Panc1 (cell line): ENCODE measurements around the gene HLA-A. TPM values are rescaled to one million over a fixed set of nuclear protein-coding genes. Genes with fewer than 3 reads are reported as not detected.

Experiments
- ATAC-seq: fragments of 200-7000 bp; cut with Tn5 transposase; 2 replicates; pipeline ENCODE4 v1.9.1; 2020; ENCODE audit warnings: mild to moderate bottlenecking, moderate library complexity
- BruUV-seq: library from RNA; stranded (reverse); fragments of 400-500 nt; replicated peaks from 2 replicates; lab custom pipeline; 2021; lab: Mats Ljungman, UMichigan
- CTCF ChIA-PET: fragments of 300-600 bp; sonication (Branson Sonifier 250); formaldehyde crosslinking; loops from one replicate; lab custom pipeline; 2022; ENCODE audit warnings: antibody characterized with exemption; lab: Charles Lee
- POLR2A ChIA-PET: fragments of 300-600 bp; sonication (Branson Sonifier 250); formaldehyde crosslinking; loops from one replicate; lab custom pipeline; 2022; ENCODE audit warnings: antibody characterized with exemption; lab: Charles Lee
- DNase-seq: peaks from one replicate; pipeline ENCODE4 v3.0.0-alpha.2; 2010; ENCODE audit warnings: low read depth, low spot score
- H3K27ac ChIP-seq: 2 replicates; pipeline ENCODE4 v1.5.1; 2011; ENCODE audit warnings: mild to moderate bottlenecking, low read length, inconsistent platforms
- H3K27me3 ChIP-seq: fragments of 200-500 bp; sonication (Bioruptor generic); 2 replicates; pipeline ENCODE4 v1.6.0; 2014; ENCODE audit warnings: low read length, inconsistent platforms; ENCODE audit not compliant: control insufficient read depth, insufficient read depth
- H3K36me3 ChIP-seq: fragments of 200-500 bp; sonication (Bioruptor generic); 2 replicates; pipeline ENCODE4 v1.5.1; 2014; ENCODE audit warnings: inconsistent platforms, mild to moderate bottlenecking, low read length, moderate library complexity; ENCODE audit not compliant: control insufficient read depth, insufficient read depth
- H3K4me1 ChIP-seq: 2 replicates; pipeline ENCODE4 v1.5.1; 2011; ENCODE audit warnings: inconsistent platforms, mild to moderate bottlenecking, low read length, moderate library complexity; ENCODE audit not compliant: control insufficient read depth, insufficient read depth
- H3K4me3 ChIP-seq, 2 experiments: 2 replicates each; pipeline ENCODE4 v1.5.1; 2011 to 2012; ENCODE audit warnings: low read depth in 2 of 2, low read length in 2 of 2, mild to moderate bottlenecking in 2 of 2, inconsistent platforms in 1 of 2, moderate library complexity in 1 of 2
- H3K9me3 ChIP-seq: fragments of 200-500 bp; sonication (Bioruptor generic); 2 replicates; pipeline ENCODE4 v1.5.1; 2014; ENCODE audit warnings: low read depth, mild to moderate bottlenecking, inconsistent platforms, low read length, moderate library complexity; ENCODE audit not compliant: control insufficient read depth, insufficient read depth
- CTCF ChIP-seq: fragments of 450-650 bp; IDR thresholded peaks from 2 replicates; pipeline ENCODE4 v1.5.1; 2017; ENCODE audit warnings: mild to moderate bottlenecking
- REST ChIP-seq, 2 experiments: IDR thresholded peaks; 2 replicates each; pipeline ENCODE4 v1.6.1; 2011 to 2012; ENCODE audit warnings: low read depth in 2 of 2, control low read depth in 1 of 2, low read length in 1 of 2, mild to moderate bottlenecking in 1 of 2, moderate library complexity in 1 of 2; ENCODE audit not compliant: insufficient read depth in 1 of 2
- SIN3A ChIP-seq: IDR thresholded peaks from 2 replicates; pipeline ENCODE4 v1.6.1; 2012; ENCODE audit warnings: low read depth, mild to moderate bottlenecking, low read length, moderate library complexity, borderline replicate concordance; ENCODE audit not compliant: insufficient read depth
- TCF7L2 ChIP-seq: IDR thresholded peaks from 2 replicates; pipeline ENCODE4 v1.6.1; 2011; ENCODE audit warnings: mild to moderate bottlenecking, low read depth, low read length, inconsistent platforms
- in situ Hi-C: cut with HindIII; loops from 2 replicates; pipeline ENCODE4 v1.10.0; 2016; ENCODE audit warnings: low sequenced_read_pairs, low pct_unique_long_range_greater_than_20kb
- intact Hi-C: fragments of 100-400 bp; cut with micrococcal nuclease; formaldehyde crosslinking; loops from one replicate; pipeline ENCODE4 v1.10.0; 2022; ENCODE audit not compliant: unreplicated experiment
- total RNA-seq: library from RNA; stranded (reverse); gene quantifications from one replicate; pipeline ENCODE4 v1.2.1, GENCODE V29; 2021; ENCODE audit not compliant: unreplicated experiment

The HLA-A gene
- total RNA-seq, 1 experiment from 2014 or later, result 397 TPM

- in situ Hi-C loops, result no loop called here
- ChIA-PET CTCF (no interaction called here), POLR2A (no interaction called here)
- DNase-seq (no peak), ATAC-seq (no peak)
- no TSS peak for BruUV-seq
- Histone ChIP-seq H3K36me3 (no peaks in the 10 kb centered on the region), H3K4me1 (no peaks in the 10 kb centered on the region), H3K9me3 (no peaks in the 10 kb centered on the region), H3K27ac (no peak overlapping the region), H3K27me3 (no peaks in the 10 kb centered on the region), H3K4me3 (no peak overlapping the region)
- intact Hi-C loops, result no loop called here
- no peak for TF ChIP-seq CTCF
- TF ChIP-seq SIN3A, result no peak
- no peak for TF ChIP-seq TCF7L2
- no peak for TF ChIP-seq REST (IDR thresholded peaks at IDR 0.05; ENCODE audit: insufficient read depth in 1 of 2, low read depth in 2 of 2, low read length in 1 of 2)
These were observed 53.0 kb downstream of the HLA-A start for GRCh38 chr6:29995340-29995777.

Other genes starting within 250 kb of the HLA-A start
- gene HLA-F, start 219.1 kb upstream of the HLA-A start, total RNA-seq, result 7.5 TPM
- gene HLA-G, start 114.7 kb upstream of the HLA-A start, total RNA-seq, result 0.62 TPM
- 24.9 TPM for gene POLR1H, start 118.7 kb downstream of the HLA-A start, total RNA-seq
- gene PPP1R11, start 124.7 kb downstream of the HLA-A start, total RNA-seq, result 59.2 TPM
- gene RNF39, start 133.2 kb downstream of the HLA-A start, total RNA-seq, result not detected
- not detected for gene TRIM31, start 170.6 kb downstream of the HLA-A start, total RNA-seq
- not detected for gene TRIM40, start 193.6 kb downstream of the HLA-A start, total RNA-seq
- not detected for gene TRIM10, start 218.7 kb downstream of the HLA-A start, total RNA-seq
- gene TRIM15, start 221.0 kb downstream of the HLA-A start, total RNA-seq, result 0.13 TPM